Brain microvascular endothelial cell (primary cell): ENCODE measurements around the gene RECK.

Experiments
- DNase-seq: peaks from one replicate; pipeline ENCODE4 v3.0.0-alpha.2; 2020
- H3K27ac ChIP-seq: fragments of 250-450 bp; sonication (Bioruptor Pico); 2 replicates; pipeline ENCODE4 v1.5.1; 2020; ENCODE audit warnings: mild to moderate bottlenecking, moderate library complexity
- H3K27me3 ChIP-seq: fragments of 250-450 bp; sonication (Bioruptor Pico); replicated peaks from 2 replicates; pipeline ENCODE4 v1.5.1; 2020; ENCODE audit warnings: mild to moderate bottlenecking
- H3K36me3 ChIP-seq: fragments of 250-450 bp; sonication (Bioruptor Pico); replicated peaks from 2 replicates; pipeline ENCODE4 v1.5.1; 2020; ENCODE audit warnings: mild to moderate bottlenecking
- H3K4me3 ChIP-seq: 2 replicates; pipeline ENCODE4 v1.5.1; 2011; ENCODE audit warnings: low read depth, mild to moderate bottlenecking, control low read depth, low read length, moderate library complexity
- in situ Hi-C: cut with HindIII; loops from 2 replicates; pipeline ENCODE4 v1.10.0; 2017; ENCODE audit warnings: low sequenced_read_pairs, low pct_ligation_motif_present
- TF ChIP-seq, protein P1 (sequence below): IDR thresholded peaks from 2 replicates; pipeline ENCODE4 v1.5.1; 2011; ENCODE audit warnings: low read depth, mild to moderate bottlenecking, moderate library complexity, low read length, control low read depth, inconsistent platforms; ENCODE audit errors: missing control alignments

The RECK gene

DNA sequence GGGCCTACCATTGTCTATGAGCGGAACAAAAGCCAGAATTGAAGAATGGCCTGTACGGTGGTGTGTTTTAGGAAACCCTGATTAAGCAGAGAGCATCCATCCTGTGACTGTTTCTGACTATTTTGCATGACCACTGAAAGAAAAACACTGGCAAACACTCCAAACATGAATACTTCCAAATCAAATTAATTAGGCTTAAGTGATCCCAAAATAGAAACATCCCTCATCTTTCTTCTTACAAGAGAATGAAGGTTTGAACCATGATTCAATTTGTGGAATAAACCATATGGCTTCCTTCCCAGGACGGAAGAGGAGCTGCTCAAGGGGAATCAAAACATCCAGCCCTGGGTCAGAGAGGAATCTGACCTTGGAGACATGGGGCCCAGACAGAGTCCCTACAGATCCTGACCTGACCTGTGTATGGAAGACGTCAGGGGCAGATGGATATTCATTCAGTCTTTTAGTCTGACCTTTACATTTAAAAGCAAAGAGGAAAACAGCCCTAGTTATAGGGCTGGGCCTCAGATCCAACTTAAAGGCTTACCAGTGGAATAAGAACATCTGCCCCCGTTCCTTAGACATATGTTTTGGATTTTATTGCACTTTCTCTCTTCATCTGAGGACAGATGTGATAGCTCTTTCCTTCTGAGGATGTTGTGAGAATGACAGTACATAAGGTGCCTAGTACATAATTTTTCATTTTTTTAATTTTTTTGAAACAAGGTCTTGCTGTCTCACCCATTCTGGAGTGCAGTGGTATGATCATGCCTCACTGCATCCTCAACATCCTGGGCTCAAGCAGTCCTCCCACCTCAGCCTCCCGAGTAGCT is 17.6 kb upstream of the RECK start:
- Histone ChIP-seq H3K36me3 (no peaks in the 10 kb centered on the region), H3K27ac (no peak overlapping the region), H3K4me3 (no peak overlapping the region), H3K27me3 (no peaks in the 10 kb centered on the region)
- in situ Hi-C loops = no loop called here
- no peak for DNase-seq
- TF ChIP-seq, protein P1, sequence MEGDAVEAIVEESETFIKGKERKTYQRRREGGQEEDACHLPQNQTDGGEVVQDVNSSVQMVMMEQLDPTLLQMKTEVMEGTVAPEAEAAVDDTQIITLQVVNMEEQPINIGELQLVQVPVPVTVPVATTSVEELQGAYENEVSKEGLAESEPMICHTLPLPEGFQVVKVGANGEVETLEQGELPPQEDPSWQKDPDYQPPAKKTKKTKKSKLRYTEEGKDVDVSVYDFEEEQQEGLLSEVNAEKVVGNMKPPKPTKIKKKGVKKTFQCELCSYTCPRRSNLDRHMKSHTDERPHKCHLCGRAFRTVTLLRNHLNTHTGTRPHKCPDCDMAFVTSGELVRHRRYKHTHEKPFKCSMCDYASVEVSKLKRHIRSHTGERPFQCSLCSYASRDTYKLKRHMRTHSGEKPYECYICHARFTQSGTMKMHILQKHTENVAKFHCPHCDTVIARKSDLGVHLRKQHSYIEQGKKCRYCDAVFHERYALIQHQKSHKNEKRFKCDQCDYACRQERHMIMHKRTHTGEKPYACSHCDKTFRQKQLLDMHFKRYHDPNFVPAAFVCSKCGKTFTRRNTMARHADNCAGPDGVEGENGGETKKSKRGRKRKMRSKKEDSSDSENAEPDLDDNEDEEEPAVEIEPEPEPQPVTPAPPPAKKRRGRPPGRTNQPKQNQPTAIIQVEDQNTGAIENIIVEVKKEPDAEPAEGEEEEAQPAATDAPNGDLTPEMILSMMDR = no peak

DNA sequence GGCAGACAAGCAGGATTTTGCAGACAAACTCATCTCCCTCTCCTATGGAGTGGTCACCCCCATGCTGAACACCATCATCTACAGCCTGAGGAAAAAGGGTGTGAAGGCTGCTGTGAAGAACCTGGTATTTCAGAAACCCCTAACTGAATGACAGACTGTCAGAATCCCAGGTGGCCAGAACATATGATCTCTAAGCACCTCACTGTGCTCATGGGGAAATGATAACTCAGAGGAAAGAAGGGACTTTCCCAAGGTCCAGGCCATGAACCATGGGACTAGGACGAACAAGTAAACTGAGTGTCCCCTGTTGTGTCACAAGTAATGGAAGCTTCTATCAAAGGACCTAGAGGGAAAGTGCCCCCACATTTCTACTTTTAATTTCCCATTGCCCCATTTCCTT is 14.7 kb upstream of the RECK start:
- in situ Hi-C loops = no loop called here
- TF ChIP-seq, protein P1 = no peak
- Histone ChIP-seq H3K27ac (no peak overlapping the region), H3K4me3 (no peak overlapping the region), H3K27me3 (no peaks in the 10 kb centered on the region), H3K36me3 (no peaks in the 10 kb centered on the region)
- no peak for DNase-seq

DNA sequence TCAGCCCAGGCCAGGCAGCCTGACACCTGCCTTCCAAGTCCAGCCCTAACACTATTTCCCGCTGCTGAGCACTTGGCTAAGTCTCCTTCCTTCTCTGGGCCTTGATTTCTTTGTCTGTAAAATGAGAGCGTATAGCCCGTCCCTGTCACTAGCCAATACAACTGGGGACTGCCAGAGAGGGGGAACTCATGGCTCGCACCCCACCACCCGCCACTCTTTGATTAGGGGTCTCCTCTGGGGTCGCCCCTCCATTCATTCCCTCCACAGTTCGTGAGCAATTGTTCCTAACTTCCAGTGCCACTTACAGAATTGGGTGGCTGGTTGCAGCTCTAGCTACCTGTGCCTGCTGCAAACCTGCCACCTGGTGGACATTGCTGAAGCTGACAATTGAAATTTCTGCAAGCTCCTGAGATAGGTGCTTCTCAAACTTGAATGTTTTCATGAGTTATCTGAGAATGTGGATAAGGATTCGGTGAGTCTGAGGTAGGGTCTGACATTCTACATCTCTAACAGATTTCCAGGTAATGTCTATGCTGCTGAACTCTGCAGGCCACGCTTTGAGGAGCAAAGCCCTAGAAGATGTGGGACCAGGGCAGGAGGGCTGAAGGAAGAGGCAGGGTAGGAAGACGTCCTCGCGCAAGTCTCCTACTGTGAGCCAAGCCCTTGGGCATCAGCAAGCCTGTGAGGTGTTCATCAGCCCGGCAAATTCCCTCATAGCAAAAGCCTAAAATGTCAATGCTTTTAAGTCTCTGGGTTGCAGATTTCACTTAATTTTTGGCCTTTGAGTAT is 13.3 kb upstream of the RECK start:
- DNase-seq = peak; percentile 69
- TF ChIP-seq, protein P1 = peak; percentile 90

DNA sequence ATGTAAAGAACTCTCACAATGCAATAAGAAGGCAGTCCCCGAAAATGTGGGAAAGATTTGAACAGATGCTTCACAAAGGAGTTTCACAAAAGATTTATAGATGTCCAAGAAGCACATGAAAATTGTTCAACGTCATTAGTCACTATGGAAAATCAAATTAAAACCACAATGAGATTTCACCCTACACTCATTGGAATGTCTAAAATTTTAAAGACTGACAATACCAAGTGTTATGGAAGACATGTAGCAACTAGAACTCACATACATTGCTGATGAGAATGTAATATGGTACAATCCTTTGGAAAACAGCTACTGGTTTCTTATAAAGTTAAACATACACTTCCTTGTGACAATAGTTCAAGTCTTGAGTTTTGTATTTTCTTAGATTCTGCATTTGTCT is 11.0 kb upstream of the RECK start:
- Histone ChIP-seq H3K4me3 (no peak overlapping the region), H3K36me3 (no peaks in the 10 kb centered on the region), H3K27me3 (no peaks in the 10 kb centered on the region), H3K27ac (no peak overlapping the region)
- DNase-seq = no peak
- in situ Hi-C loops = no loop called here
- TF ChIP-seq, protein P1 = no peak

More for the DNA sequence above, 13.3 kb upstream of the RECK start:
- no peak overlapping the region for H3K4me3 ChIP-seq
- no peak overlapping the region for H3K27ac ChIP-seq
- no peaks in the 10 kb centered on the region for H3K36me3 ChIP-seq
- H3K27me3 ChIP-seq = no peaks in the 10 kb centered on the region
- in situ Hi-C loops = no loop called here

DNA sequence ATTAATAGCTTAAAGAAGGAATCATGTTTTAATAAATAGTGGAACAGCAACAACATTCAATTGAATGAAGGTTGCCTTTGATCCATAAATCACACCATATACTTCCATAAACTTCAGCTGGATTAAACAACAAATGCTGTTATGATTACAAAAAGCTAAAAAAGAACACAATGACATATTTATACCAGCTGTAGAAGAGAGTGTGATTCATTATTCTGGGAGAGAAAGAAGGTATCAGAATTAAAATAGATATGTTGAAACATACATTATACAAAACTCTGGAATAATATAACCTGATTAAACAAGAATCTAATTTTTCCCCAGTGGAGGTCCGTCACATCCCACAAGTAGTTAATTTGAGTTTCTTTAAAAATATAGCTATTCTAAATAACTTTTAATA is 7.5 kb upstream of the RECK start:
- DNase-seq = no peak
- H3K36me3 ChIP-seq = no peaks in the 10 kb centered on the region
- TF ChIP-seq, protein P1 = no peak
- in situ Hi-C loops = no loop called here
- no peaks in the 10 kb centered on the region for H3K27me3 ChIP-seq
- H3K27ac ChIP-seq = peak overlapping the region; percentile 52
- H3K4me3 ChIP-seq = no peak overlapping the region
